ENCODE data around the gene USP31.

USP31 gene

GRCh38 chr16:23085949-23086348 is 63.3 kb downstream of the USP31 start:
- DNase-seq: no peak

DNA sequence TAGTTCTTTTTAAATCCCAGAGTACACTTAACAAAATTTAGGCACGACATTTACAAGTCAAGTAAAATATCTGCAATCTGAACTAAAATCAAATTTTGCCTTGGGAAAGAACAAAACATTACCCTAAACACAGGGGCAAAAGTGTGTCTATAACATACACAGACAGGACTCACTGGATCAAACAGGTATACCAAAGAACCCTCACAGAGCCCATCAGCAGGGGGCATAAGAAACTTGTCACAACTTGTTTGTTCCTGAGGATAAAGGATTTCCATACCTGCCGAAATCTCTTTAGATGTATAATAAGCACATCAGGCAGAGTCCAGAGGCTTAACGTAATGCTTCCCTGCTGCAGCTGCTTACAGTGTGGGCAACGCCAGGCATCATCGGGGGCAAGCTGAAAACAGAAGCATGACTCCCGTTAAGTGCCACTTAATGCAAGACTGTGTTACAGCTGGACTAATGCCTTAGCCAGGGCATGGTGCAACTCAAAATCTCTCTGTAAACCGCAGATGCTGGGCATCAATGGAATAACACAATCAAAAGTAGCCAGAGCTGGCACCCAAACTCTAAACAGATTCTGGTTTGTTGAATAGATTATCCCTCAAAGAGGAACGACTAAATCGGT is 67.0 kb downstream of the USP31 start:
- no peak for DNase-seq

DNA sequence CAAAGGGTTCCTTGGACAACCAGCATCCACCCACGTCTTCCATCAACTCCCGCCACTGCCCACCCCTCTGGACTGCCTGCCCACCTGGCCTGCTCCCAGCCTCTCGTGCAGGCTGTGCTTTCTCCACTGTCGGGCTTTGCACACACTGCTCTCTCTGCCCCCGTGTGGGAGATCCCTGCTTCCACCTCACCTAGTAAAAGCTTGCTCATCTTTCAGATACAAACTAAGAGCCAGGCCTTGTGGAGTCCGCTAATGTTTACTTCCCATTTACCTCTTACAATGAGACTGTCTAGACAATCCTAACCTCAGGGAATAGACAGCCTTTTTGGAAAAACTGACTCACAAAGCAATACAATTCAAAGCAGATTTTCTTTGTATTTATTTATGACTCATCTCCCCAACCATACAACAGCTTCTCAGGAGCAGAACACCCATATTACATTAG is 67.6 kb downstream of the USP31 start:
- DNase-seq: no peak

GRCh38 chr16:23080747-23081146 is 68.5 kb downstream of the USP31 start:
- no peak for DNase-seq

DNA sequence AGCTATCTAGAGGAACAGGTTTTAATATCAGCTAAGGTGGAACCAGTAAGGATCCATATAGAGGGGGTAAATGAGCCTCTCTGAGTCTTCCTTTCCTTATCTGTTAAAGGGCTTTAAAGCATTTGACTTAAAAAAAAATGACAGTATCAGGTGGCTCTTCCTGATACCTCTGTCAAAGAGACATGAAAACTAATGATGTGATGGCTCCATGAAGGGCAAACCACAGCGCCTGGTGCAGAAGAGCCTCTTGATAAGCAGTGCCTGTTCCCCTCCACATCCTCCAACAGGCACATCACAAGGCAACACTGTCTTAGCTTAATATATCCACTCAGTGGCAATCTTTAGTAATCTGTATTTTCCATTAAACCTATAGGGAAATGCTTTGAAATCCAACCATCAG is 68.9 kb downstream of the USP31 start:
- no peak for DNase-seq

DNA sequence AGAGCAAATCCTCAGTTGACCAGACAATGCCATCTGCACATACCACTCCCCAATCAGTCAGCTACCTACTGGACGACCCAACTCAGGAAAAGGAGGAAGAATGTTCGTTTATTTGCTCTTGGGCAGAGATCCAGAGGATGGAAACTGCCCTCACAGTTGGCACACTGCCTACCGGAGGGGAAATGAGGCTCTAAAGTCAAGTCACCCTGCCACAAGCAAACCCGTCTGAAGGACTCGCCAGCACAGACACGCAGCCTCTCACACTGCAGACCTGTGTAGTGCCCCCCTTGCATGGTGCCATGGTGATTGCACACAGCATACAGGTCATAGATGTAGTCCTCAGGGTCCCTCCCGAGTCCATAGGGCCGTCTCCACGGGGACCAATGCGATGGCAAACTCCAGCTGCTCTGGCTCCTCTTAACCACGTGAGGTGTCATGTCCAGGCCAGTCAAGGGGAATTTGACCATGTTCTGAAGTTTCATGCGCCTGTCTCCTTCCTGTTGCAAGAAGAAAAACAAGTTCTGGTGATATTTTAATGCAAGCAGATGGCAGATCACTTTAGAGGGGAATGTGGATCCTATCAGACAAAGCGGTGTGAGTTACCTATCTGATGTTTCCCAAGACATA is 69.5 kb downstream of the USP31 start:
- peak in 1 of 2 experiments; percentile 23 for DNase-seq

- no peak for DNase-seq
These were observed 74.8 kb downstream of the USP31 start for GRCh38 chr16:23074423-23074822.

DNA sequence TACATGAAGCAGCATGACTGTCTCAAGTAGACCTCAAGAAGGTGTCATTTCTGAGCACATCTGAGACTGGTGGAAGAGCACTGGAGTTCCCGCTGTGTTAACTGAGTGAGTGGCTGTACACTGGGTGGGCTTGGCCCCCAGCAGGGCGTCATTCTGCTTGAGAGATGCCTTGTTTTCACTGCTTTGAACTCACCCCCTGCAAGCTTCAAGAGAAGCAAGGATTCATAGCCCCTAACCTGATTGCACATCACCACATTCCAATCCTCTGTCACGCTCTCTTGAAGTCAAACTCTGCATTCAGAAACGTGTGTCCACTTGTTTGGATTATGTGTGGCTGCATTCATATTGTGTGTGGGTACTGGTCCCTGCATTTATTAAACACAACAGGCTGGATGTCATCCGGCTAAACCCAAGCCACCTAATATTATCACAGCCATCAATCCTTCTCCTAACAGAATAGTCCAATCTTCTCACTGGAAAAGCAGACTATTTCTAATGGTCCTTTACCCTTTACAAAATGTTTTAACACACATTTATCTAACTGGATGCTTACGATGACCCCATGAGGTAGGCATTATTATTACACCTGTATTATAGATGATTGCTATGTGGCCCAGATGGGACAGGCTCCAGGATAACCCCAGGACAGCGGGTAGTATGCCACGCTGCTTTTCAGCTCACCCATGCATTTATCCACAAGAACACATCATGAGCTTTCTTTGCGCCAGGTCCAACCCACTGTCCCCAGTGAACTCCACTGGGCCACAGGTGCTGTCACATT is 76.3 kb downstream of the USP31 start:
- DNase-seq: no peak

DNA sequence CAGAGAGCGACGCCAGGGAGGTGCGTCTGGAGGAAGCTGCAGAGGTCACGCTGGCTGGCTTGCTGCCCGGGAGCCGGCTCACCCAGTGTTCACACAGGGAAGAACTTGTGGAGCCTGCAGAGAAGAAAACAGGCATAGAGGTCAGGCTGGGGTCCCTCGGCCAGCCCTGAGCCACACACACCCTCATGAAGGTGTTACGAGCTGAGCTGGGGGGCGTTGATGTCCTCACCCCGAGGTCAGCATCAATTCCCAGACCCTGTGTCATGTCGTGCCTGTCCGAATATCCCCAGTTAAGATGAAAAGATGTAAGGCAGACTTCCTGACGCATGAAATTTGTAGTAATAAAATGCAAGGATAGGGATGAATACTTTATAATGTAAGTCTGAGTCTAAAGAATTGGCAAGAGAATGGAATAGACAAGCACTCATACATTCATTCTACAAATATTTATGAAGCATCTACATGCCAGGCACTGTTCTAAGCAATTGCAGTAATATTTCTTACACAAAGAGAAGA is 77.1 kb downstream of the USP31 start:
- DNase-seq: no peak

DNA sequence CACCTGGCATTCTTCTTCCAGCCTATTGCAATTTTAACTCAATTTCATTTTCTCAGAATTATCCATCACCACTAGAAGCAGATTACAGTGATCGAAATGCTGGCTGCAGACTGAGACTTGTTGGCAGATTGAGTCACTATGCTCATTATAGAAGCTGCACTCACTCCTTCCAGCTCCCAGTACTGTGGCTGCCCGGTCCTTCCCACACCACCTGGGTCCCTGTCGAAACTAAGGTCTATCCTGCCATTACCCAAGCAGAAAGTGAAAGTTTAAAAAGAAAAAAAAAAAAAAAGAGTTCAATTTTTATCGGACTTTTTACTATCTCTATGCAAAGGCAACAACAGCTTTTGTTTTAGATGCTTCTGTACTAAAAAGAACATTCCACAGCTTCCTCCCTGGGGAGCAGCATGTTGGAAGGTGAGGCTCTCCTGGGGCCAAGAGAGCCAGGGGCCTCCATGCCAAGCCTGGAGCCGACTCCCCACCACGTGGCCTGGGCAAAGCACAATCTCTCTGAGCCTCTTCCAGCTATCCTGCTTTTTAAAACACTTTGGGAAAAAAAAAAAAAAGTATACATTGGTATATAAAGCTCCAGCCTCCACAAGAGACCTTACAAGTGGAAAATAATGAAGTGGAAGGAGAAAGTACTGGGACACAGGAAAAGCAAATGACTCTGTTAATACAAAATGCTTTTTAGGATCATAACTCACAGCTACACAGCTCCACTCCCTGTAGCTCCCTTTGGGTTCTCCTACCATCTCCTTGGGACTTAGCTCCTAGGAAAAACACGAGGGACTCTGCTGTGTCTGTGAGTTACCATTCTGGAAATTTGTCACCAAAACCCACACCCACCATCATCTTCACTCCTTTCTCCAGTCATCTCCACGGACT is 77.8 kb downstream of the USP31 start:
- DNase-seq: no peak

DNA sequence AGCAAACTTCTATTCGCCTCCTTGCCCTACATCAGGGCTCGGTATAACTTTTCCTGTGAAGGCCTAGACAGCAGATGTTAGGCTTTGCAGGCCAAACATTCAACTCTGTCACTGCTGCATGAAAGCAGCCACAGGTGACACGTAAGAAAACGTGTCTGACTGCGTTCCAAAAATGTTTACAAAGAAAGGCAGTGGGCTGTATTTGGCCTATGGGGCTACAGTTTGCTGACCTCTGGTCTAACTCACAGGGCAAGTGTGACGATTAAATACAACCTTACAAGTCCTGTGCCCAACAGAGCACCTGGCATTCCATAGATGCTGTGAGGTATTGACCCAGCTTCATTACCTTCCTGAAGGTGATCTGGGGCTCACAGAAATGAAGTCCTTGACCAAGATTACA is 79.4 kb downstream of the USP31 start:
- no peak for DNase-seq

DNA sequence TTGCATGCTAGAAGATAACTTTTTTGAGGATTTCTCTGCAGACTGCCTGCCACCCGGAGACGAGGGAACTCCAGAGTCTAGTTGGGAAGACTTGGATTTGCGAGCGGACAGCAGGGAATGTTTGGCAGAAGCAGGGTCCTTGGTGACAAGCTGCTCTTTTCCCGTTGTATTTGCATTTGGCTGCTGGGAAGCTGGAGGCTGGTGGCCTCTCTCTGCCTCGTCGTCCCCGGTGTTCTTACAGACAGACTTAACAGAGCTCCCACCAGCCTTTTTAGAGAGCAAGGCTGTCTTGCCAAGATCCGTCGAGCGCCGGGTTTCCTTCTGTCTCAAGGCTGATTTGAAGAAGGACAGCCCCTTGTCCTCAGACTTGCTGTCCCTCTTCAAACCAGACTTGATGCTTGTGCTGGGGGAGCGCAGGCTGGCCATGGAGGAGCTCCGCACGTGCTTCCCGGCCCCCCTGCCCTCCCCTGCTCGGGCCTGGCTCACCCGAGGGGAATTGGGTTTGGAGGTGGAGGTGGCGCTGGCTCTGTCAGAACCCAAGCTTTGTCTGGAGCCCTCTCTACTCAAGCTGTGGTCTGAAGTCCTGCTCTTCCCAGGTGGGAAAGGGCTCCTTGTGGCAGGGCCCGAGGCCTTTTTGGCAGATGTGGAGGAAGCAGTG is 81.0 kb downstream of the USP31 start:
- no peak for DNase-seq

DNA sequence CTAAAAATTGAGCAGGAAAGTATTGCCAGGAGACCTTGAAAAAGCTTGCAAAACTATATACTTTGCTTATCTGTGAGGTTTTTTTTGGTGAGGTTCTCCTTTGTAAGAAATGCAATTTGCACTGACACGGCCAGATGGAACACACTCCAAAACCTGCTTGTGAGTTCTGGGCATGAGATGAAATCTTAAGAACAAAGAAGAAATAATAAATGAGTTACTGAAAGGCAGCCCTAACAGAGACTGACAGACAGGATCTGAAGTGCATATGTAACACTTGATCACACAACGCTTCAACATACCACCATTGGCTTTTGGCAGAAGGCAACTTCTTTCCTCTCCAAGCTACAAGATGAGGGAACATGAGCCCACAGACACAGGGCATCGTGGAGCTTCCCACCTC is 82.6 kb downstream of the USP31 start:
- DNase-seq: no peak

DNA sequence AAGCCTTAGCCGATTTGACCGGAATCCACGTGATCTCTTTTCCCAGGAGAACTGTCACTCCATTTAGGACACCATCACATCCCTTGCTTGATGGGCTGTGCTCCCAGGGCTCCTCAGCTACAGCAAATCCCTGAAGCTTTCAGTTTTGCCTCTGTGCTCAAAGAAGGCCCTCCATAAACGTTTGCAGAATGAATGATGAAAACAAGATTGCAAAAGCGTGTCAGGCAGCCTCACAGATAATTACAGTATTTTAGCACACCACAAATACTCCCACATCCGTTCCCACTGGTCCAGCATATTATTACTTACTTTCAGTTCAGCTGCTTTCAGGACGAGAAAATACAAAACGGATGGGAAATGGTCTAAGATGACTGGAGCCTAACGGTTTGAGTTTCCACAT is 84.6 kb downstream of the USP31 start:
- DNase-seq: no peak

DNA sequence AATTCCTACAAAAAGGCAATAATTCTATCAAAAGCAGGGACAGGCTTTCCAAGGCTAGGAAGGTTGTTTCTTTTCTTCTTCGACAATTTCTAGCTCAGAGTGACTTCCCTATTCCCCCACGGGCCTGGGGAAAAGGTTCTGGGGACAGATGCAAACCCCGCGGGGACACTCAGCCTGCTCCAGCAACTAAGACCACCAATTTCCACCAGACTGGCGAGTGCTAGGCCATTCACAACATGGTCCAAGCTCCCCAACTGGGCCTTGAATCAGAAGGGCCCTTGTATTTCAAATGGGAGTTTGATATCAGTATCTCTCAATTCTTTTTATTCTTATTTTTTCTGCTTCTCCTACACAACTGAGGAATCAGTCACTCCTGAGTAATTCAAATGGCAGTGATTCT is 86.7 kb downstream of the USP31 start:
- no peak for DNase-seq

GRCh38 chr16:23061669-23062068 is 87.6 kb downstream of the USP31 start:
- no peak for DNase-seq

DNA sequence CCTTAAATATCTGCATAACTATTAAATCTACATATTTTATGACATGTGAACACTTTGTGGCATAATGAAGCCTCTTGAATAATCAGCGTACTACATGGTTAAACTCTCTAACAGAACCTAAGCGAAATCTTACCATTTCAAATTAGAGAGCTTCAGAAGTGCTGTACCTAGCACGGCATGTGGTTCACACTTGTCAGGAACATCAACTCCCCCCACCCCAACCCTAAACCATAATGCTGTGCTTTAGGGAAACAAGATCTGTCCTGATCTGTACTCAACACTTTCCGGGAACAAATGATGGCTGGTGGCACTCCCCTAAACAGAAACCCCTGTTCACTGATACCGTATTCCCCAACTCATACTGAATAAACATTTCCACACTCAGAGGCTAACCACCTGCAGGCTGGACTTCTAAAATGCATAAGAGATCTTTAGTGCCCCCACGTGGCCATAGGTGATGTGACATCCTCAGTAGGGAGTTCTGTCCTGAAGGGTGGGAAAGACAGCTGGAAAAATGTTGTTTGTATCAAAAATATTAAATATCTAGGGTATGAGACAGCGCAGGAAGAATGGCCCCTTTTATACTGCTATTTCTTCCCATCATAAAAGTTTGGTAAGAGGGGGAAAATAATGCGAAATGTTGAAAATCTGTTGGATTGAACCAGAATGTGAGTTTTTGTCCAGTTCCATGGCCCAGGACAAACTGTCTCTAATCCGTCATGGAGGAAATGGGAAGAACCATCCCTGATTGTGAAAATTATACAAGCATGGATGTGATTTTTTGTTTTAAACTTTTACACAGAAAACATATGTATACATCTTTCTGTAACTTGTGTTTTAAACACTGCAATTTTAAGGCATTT is 88.6 kb downstream of the USP31 start:
- DNase-seq: peak; percentile 25 to 72

DNA sequence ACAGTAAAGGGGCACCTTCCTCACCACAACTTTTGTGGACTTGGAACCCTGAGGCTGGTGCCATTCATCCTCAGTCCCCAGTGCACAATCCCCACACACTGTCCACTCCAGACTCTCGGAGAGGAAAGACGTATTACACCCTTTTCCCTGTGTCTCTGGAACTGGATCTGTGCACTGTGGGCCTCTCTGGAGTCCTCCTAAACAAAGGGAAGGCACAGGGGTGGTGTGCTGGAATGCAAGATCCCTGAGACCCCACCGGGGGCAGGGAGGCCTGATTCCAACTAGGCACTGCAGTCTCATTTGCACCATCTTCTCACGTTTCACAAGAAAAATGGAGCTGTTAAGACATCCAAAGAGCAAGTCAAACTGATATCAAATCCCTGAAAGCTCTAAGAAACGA is 89.8 kb downstream of the USP31 start:
- DNase-seq: no peak

GRCh38 chr16:23058576-23058975 is 90.7 kb downstream of the USP31 start:
- no peak for DNase-seq

- DNase-seq: no peak
These were observed 92.1 kb downstream of the USP31 start for GRCh38 chr16:23057013-23057596.

- no peak for DNase-seq
These were observed 93.8 kb downstream of the USP31 start for GRCh38 chr16:23055481-23055880.

Data from NCI-H446 (cell line).